Large intestine (tissue), 3 donors: ENCODE measurements around the gene OXGR1. TPM values are rescaled to one million over a fixed set of nuclear protein-coding genes. Genes with fewer than 3 reads are reported as not detected.

Source experiments
- DNase-seq, 2 donors: peaks; one replicate each; pipeline versions ENCODE4 v3.0.0 to v3.0.0-alpha.2; 2013
- H3K27ac ChIP-seq: one replicate; pipeline ENCODE4 v1.5.1; 2013; ENCODE audit warnings: low read length
- H3K27me3 ChIP-seq: 2 replicates; pipeline ENCODE4 v1.6.1; 2013; ENCODE audit warnings: low read length; ENCODE audit not compliant: control insufficient read depth, insufficient read depth
- H3K36me3 ChIP-seq: 2 replicates; pipeline ENCODE4 v1.6.1; 2013; ENCODE audit warnings: low read length; ENCODE audit not compliant: control insufficient read depth, insufficient read depth
- H3K4me1 ChIP-seq: one replicate; pipeline ENCODE4 v1.6.1; 2013; ENCODE audit warnings: low read length; ENCODE audit not compliant: control insufficient read depth, insufficient read depth
- H3K4me3 ChIP-seq: one replicate; pipeline ENCODE4 v1.5.1; 2013; ENCODE audit warnings: low read length
- H3K9me3 ChIP-seq: one replicate; pipeline ENCODE4 v1.6.1; 2013; ENCODE audit warnings: mild to moderate bottlenecking, low read depth, low read length, moderate library complexity; ENCODE audit not compliant: control insufficient read depth
- WGBS: methylation state at CpG from one replicate; pipeline ENCODE4 v1.1.5; 2013; ENCODE audit warnings: low lambda C conversion rate; ENCODE audit not compliant: insufficient coverage; 5-methylcytosine and 5-hydroxymethylcytosine counted together
- polyA plus RNA-seq: library from polyadenylated mRNA; unstranded; fragments of 120-200 nt; gene quantifications from one replicate; pipeline ENCODE4 v1.2.1, GENCODE V29; 2013

The OXGR1 gene
- polyA plus RNA-seq, 1 donor: 0.88 TPM

- no peak for DNase-seq
- H3K27ac ChIP-seq: peak overlapping the region; percentile 19
- no peak overlapping the region for H3K4me3 ChIP-seq
- H3K27me3 ChIP-seq: no peaks in the 10 kb centered on the region
- 56% methylated on average over 1 of the region's 3 CpGs for WGBS
- H3K4me1 ChIP-seq: peaks cover 7% of the 10 kb centered on the region
- no peaks in the 10 kb centered on the region for H3K36me3 ChIP-seq
- no peaks in the 10 kb centered on the region for H3K9me3 ChIP-seq
These were observed 26.5 kb upstream of the OXGR1 start for GRCh38 chr13:97020689-97021240.

- H3K36me3 ChIP-seq: no peaks in the 10 kb centered on the region
- DNase-seq: no peak
- H3K9me3 ChIP-seq: no peaks in the 10 kb centered on the region
- 100% methylated on average over 1 of the region's 2 CpGs for WGBS
- H3K27ac ChIP-seq: no peak overlapping the region
- peaks cover 7% of the 10 kb centered on the region for H3K4me1 ChIP-seq
- H3K4me3 ChIP-seq: no peak overlapping the region
- no peaks in the 10 kb centered on the region for H3K27me3 ChIP-seq
These were observed 25.9 kb upstream of the OXGR1 start for GRCh38 chr13:97020194-97020593.

- DNase-seq: no peak
- peaks cover 7% of the 10 kb centered on the region for H3K4me1 ChIP-seq
- H3K27me3 ChIP-seq: no peaks in the 10 kb centered on the region
- no peak overlapping the region for H3K4me3 ChIP-seq
- no peak overlapping the region for H3K27ac ChIP-seq
- WGBS: 80% methylated on average over 1 of the region's 1 CpG
- no peaks in the 10 kb centered on the region for H3K36me3 ChIP-seq
- no peaks in the 10 kb centered on the region for H3K9me3 ChIP-seq
These were observed 25.0 kb upstream of the OXGR1 start for GRCh38 chr13:97019236-97019635.

- H3K9me3 ChIP-seq: no peaks in the 10 kb centered on the region
- no peak overlapping the region for H3K4me3 ChIP-seq
- H3K4me1 ChIP-seq: peaks cover 7% of the 10 kb centered on the region
- H3K36me3 ChIP-seq: no peaks in the 10 kb centered on the region
- WGBS: 14% methylated on average over 1 of the region's 13 CpGs
- no peaks in the 10 kb centered on the region for H3K27me3 ChIP-seq
- peak in 1 of 2 donors; percentile 56 for DNase-seq
- no peak overlapping the region for H3K27ac ChIP-seq
These were observed 23.9 kb upstream of the OXGR1 start for GRCh38 chr13:97018029-97018819.

GRCh38 chr13:97017322-97017721 lies 23.0 kb upstream of the OXGR1 start:
- Histone ChIP-seq H3K27ac (no peak overlapping the region), H3K9me3 (no peaks in the 10 kb centered on the region), H3K27me3 (no peaks in the 10 kb centered on the region), H3K4me3 (no peak overlapping the region), H3K4me1 (peaks cover 7% of the 10 kb centered on the region), H3K36me3 (no peaks in the 10 kb centered on the region)
- DNase-seq: no peak

- H3K27ac ChIP-seq: no peak overlapping the region
- whole genome bisulfite sequencing: 82% methylated on average over 2 of the region's 5 CpGs
- no peaks in the 10 kb centered on the region for H3K9me3 ChIP-seq
- H3K36me3 ChIP-seq: no peaks in the 10 kb centered on the region
- no peak for DNase-seq
- H3K4me1 ChIP-seq: peaks cover 3% of the 10 kb centered on the region
- no peaks in the 10 kb centered on the region for H3K27me3 ChIP-seq
- H3K4me3 ChIP-seq: no peak overlapping the region
These were observed 21.5 kb upstream of the OXGR1 start for GRCh38 chr13:97015661-97016350.

- Histone ChIP-seq H3K9me3 (no peaks in the 10 kb centered on the region), H3K4me1 (peaks cover 6% of the 10 kb centered on the region), H3K27me3 (no peaks in the 10 kb centered on the region), H3K27ac (no peak overlapping the region), H3K36me3 (no peaks in the 10 kb centered on the region), H3K4me3 (no peak overlapping the region)
- WGBS: 100% methylated on average over 2 of the region's 7 CpGs
- DNase-seq: no peak
These were observed 18.2 kb upstream of the OXGR1 start for GRCh38 chr13:97012251-97013048.

GRCh38 chr13:97011446-97012131 lies 17.3 kb upstream of the OXGR1 start:
- H3K4me1 ChIP-seq: peaks cover 6% of the 10 kb centered on the region
- no peaks in the 10 kb centered on the region for H3K36me3 ChIP-seq
- no peak overlapping the region for H3K4me3 ChIP-seq
- no peak overlapping the region for H3K27ac ChIP-seq
- DNase-seq: no peak
- no CpG with 5 or more reads among the region's 5 CpGs for WGBS
- no peaks in the 10 kb centered on the region for H3K27me3 ChIP-seq
- H3K9me3 ChIP-seq: no peaks in the 10 kb centered on the region

GRCh38 chr13:97008643-97009042 lies 14.4 kb upstream of the OXGR1 start:
- peak overlapping the region; percentile 91 for H3K27ac ChIP-seq
- H3K4me3 ChIP-seq: no peak overlapping the region
- WGBS: no CpG with 5 or more reads among the region's 4 CpGs
- no peaks in the 10 kb centered on the region for H3K36me3 ChIP-seq
- H3K9me3 ChIP-seq: no peaks in the 10 kb centered on the region
- no peaks in the 10 kb centered on the region for H3K27me3 ChIP-seq
- H3K4me1 ChIP-seq: peaks cover 12% of the 10 kb centered on the region
- DNase-seq: peak in 1 of 2 donors; percentile 55
